Keratinocyte (primary cell): ENCODE measurements around the gene FGFBP1. TPM values are rescaled to one million over a fixed set of nuclear protein-coding genes. Genes with fewer than 3 reads are reported as not detected.

Experiments used
- DNase-seq: peaks from one replicate; pipeline ENCODE4 v3.0.0-alpha.2; 2011; ENCODE audit warnings: low read depth, missing footprints, low spot score
- FAIRE-seq: peaks from 2 replicates; lab custom pipeline; 2011; peaks lifted over from hg19 to GRCh38; lab: Jason Lieb, UNC
- H2AFZ ChIP-seq: 2 replicates; pipeline ENCODE4 v1.6.0; 2012; ENCODE audit warnings: low read length, control low read depth, inconsistent platforms; ENCODE audit not compliant: control insufficient read depth
- H3K27ac ChIP-seq: 2 replicates; pipeline ENCODE4 v1.5.1; 2011; ENCODE audit warnings: low read length; ENCODE audit not compliant: control insufficient read depth, insufficient read depth
- H3K27me3 ChIP-seq: 3 replicates; pipeline ENCODE4 v1.6.0; 2011; ENCODE audit warnings: low read length; ENCODE audit not compliant: control insufficient read depth, insufficient read depth; ENCODE audit errors: extremely low read depth
- H3K36me3 ChIP-seq, 2 experiments: 2 replicates in 1 of 2; 3 replicates in 1 of 2; pipeline ENCODE4 v1.5.1; 2011; ENCODE audit warnings: low read length in 2 of 2, mild to moderate bottlenecking in 1 of 2; ENCODE audit not compliant: control insufficient read depth in 2 of 2, insufficient read depth in 2 of 2; ENCODE audit errors: extremely low read depth in 1 of 2
- H3K4me1 ChIP-seq: 3 replicates; pipeline ENCODE4 v1.5.1; 2011; ENCODE audit warnings: low read length; ENCODE audit not compliant: control insufficient read depth, insufficient read depth; ENCODE audit errors: extremely low read depth
- H3K4me2 ChIP-seq: 3 replicates; pipeline ENCODE4 v1.6.0; 2011; ENCODE audit warnings: low read depth, low read length; ENCODE audit not compliant: control insufficient read depth, insufficient read depth; ENCODE audit errors: extremely low read depth
- H3K4me3 ChIP-seq, 3 experiments: fragments of 200-600 bp in 1 of 3; sonication (generic) in 1 of 3; 2 replicates in 2 of 3; 3 replicates in 1 of 3; pipeline ENCODE4 v1.5.1; 2011 to 2016; ENCODE audit warnings: low read length in 3 of 3, mild to moderate bottlenecking in 3 of 3, control low read depth in 2 of 3, inconsistent platforms in 1 of 3, low read depth in 1 of 3, mixed read lengths in 1 of 3, mixed run types in 1 of 3, moderate library complexity in 1 of 3; ENCODE audit not compliant: control insufficient read depth in 2 of 3, insufficient read depth in 2 of 3; ENCODE audit errors: extremely low read depth in 1 of 3
- H3K79me2 ChIP-seq: 2 replicates; pipeline ENCODE4 v1.6.0; 2012; ENCODE audit warnings: low read length; ENCODE audit not compliant: control insufficient read depth, insufficient read depth
- H3K9ac ChIP-seq: 3 replicates; pipeline ENCODE4 v1.6.0; 2011; ENCODE audit warnings: low read length; ENCODE audit not compliant: control insufficient read depth, insufficient read depth; ENCODE audit errors: extremely low read depth
- H3K9me1 ChIP-seq: 3 replicates; pipeline ENCODE4 v1.6.0; 2011; ENCODE audit warnings: low read length; ENCODE audit not compliant: control insufficient read depth, insufficient read depth; ENCODE audit errors: extremely low read depth
- H3K9me3 ChIP-seq: 2 replicates; pipeline ENCODE4 v1.5.1; 2012; ENCODE audit warnings: low read depth, low read length; ENCODE audit not compliant: control insufficient read depth
- H4K20me1 ChIP-seq: 3 replicates; pipeline ENCODE4 v1.6.0; 2011; ENCODE audit warnings: low read length; ENCODE audit not compliant: control insufficient read depth, insufficient read depth; ENCODE audit errors: extremely low read depth
- CTCF ChIP-seq, 3 experiments: IDR thresholded peaks in 1 of 3; conservative IDR thresholded peaks in 1 of 3; optimal IDR thresholded peaks in 1 of 3; 2 replicates in 2 of 3; 3 replicates in 1 of 3; pipeline versions ENCODE3 to v1.5.1; 2011; ENCODE audit warnings: low read length in 3 of 3, mild to moderate bottlenecking in 3 of 3, moderate library complexity in 2 of 3, control low read depth in 1 of 3, inconsistent platforms in 1 of 3; ENCODE audit not compliant: insufficient read depth in 2 of 3; ENCODE audit errors: extremely low read depth in 1 of 3
- EZH2 ChIP-seq: IDR thresholded peaks from one replicate; pipeline ENCODE4 v1.6.1; 2012; ENCODE audit warnings: inconsistent platforms, mild to moderate bottlenecking, low read length, moderate library complexity
- dilution Hi-C: fragments of 300-500 bp; cut with MboI; formaldehyde crosslinking; loops from one replicate; pipeline ENCODE4 v1.7.0; 2020; ENCODE audit warnings: low sequenced_read_pairs; ENCODE audit not compliant: extremely low pct_ligation_motif_present
- polyA plus RNA-seq, 5 experiments: library from polyadenylated mRNA; depleted of rRNA in 3 of 5; stranded (reverse) in 3 of 5; stranded (forward) in 1 of 5; unstranded in 1 of 5; fragments of >200 nt; gene quantifications; 1 replicate in 1 of 5; 2 replicates in 3 of 5; 3 replicates in 1 of 5; pipeline versions ENCODE4 v1.2.1 to v1.2.3, GENCODE V29; 2011 to 2012; ENCODE audit warnings: missing spikeins in 2 of 5, low read depth in 1 of 5, low replicate concordance in 1 of 5

FGFBP1 gene
- polyA plus RNA-seq, 1 donor (not counting 4 experiments of a cell fraction or from before 2014, with no cell fraction given), result 2,189 TPM

DNA sequence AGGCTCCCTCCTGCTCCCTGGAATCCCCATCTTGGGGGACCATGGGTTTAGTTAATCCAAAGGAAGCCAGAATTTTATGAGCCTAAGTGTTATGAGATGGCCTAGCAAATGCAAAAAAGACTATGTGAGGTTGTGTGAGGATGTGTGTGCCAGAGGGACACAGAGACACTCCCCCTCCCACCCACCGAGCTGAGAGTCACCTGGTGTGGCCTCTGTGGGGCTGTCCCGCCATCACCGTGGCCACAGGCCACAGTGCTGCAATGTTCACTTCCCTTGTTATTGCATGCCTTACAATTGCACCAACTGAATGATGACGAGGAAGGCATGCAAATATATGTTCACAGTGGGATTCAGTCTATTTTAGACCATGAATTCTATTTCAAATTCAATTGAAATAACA lies 25.0 kb upstream of the FGFBP1 start:
- no peaks in the 10 kb centered on the region for H3K9me1 ChIP-seq
- no peaks in the 10 kb centered on the region for H4K20me1 ChIP-seq
- dilution Hi-C loops, result no loop called here
- H3K27ac ChIP-seq, result no peak overlapping the region
- no peaks in the 10 kb centered on the region for H3K79me2 ChIP-seq
- no peak overlapping the region for H2AFZ ChIP-seq
- no peaks in the 10 kb centered on the region for H3K36me3 ChIP-seq
- H3K9ac ChIP-seq, result no peak overlapping the region
- TF ChIP-seq EZH2 (no peak), CTCF (optimal IDR thresholded peaks at IDR 0.05 in 1 of 3, IDR thresholded peaks at IDR 0.05 in 1 of 3, conservative IDR thresholded peaks at IDR 0.05 in 1 of 3; ENCODE audit: extremely low read depth in 1 of 3, insufficient read depth in 2 of 3, low read length in 3 of 3) (no peak)
- no peak overlapping the region for H3K4me2 ChIP-seq
- no peaks in the 10 kb centered on the region for H3K9me3 ChIP-seq
- DNase-seq (no peak), FAIRE-seq (no peak)
- no peak overlapping the region for H3K4me3 ChIP-seq
- H3K4me1 ChIP-seq, result no peaks in the 10 kb centered on the region
- peaks cover 5% of the 10 kb centered on the region for H3K27me3 ChIP-seq

- no peak within 1 kb of the TSS for H2AFZ ChIP-seq
- H4K20me1 ChIP-seq, result no peaks in the 10 kb centered on the region
- no peaks in the 10 kb centered on the region for H3K9me3 ChIP-seq
- H3K4me3 ChIP-seq, result no peak within 1 kb of the TSS
- FAIRE-seq (peak; percentile 69), DNase-seq (no peak)
- TF ChIP-seq CTCF (optimal IDR thresholded peaks at IDR 0.05 in 1 of 3, IDR thresholded peaks at IDR 0.05 in 1 of 3, conservative IDR thresholded peaks at IDR 0.05 in 1 of 3; ENCODE audit: extremely low read depth in 1 of 3, insufficient read depth in 2 of 3, low read length in 3 of 3) (peak; percentile 43 to 74 (median 55)), EZH2 (no peak)
- peaks cover 5% of the 10 kb centered on the region for H3K27me3 ChIP-seq
- H3K36me3 ChIP-seq, result no peaks in the 10 kb centered on the region
- H3K27ac ChIP-seq, result no peak within 1 kb of the TSS
- H3K4me1 ChIP-seq, result no peaks in the 10 kb centered on the region
- no peaks in the 10 kb centered on the region for H3K79me2 ChIP-seq
- no peak within 1 kb of the TSS for H3K9ac ChIP-seq
- dilution Hi-C loops, result no loop called here
- H3K9me1 ChIP-seq, result no peaks in the 10 kb centered on the region
- H3K4me2 ChIP-seq, result no peak within 1 kb of the TSS
These were observed 24.5 kb upstream of the FGFBP1 start, which contains the start of gene FGFBP2 for GRCh38 chr4:15963001-15963451. FGFBP2 (minus strand) TSS chr4:15963175; CDS start chr4:15963129, 46 bp downstream.
